Nephron progenitor cell (in vitro differentiated cells): ENCODE data around the gene YPEL5.

Experiments
- DNase-seq: peaks from one replicate; pipeline ENCODE4 v3.0.0; 2021
- H3K27ac Mint-ChIP-seq: 2 replicates; pipeline ENCODE4 v1.8.0; 2021; ENCODE audit warnings: mild to moderate bottlenecking, moderate library complexity, mixed read lengths
- H3K27me3 Mint-ChIP-seq: 2 replicates; pipeline ENCODE4 v1.8.0; 2021; ENCODE audit warnings: mild to moderate bottlenecking, low read depth, mixed read lengths; ENCODE audit not compliant: poor library complexity
- H3K36me3 Mint-ChIP-seq: 2 replicates; pipeline ENCODE4 v1.8.0; 2021; ENCODE audit warnings: low read depth, mixed read lengths
- H3K4me1 Mint-ChIP-seq: 2 replicates; pipeline ENCODE4 v1.8.0; 2021; ENCODE audit warnings: mixed read lengths
- H3K4me3 Mint-ChIP-seq: 2 replicates; pipeline ENCODE4 v1.8.0; 2021; ENCODE audit warnings: mild to moderate bottlenecking, moderate library complexity, mixed read lengths
- H3K9me3 Mint-ChIP-seq: 2 replicates; pipeline ENCODE4 v1.8.0; 2021; ENCODE audit warnings: mild to moderate bottlenecking, moderate library complexity, mixed read lengths
- CTCF ChIP-seq: fragments of 200-600 bp; sonication (generic); IDR thresholded peaks from 2 replicates; pipeline ENCODE4 v1.5.0; 2021; ENCODE audit warnings: antibody characterized with exemption

Gene YPEL5

GRCh38 chr2:30204281-30204680 lies 57.5 kb downstream of the YPEL5 start:
- Mint-ChIP-seq H3K27ac (no peak overlapping the region), H3K27me3 (peaks cover 13% of the 10 kb centered on the region), H3K4me1 (peaks cover 6% of the 10 kb centered on the region), H3K9me3 (no peaks in the 10 kb centered on the region), H3K36me3 (no peaks in the 10 kb centered on the region), H3K4me3 (no peak overlapping the region)
- DNase-seq, result no peak
- no peak for TF ChIP-seq CTCF

- no peaks in the 10 kb centered on the region for H3K9me3 Mint-ChIP-seq
- DNase-seq, result no peak
- no peak for TF ChIP-seq CTCF
- no peaks in the 10 kb centered on the region for H3K36me3 Mint-ChIP-seq
- H3K4me3 Mint-ChIP-seq, result no peak overlapping the region
- no peak overlapping the region for H3K27ac Mint-ChIP-seq
- H3K27me3 Mint-ChIP-seq, result peaks cover 18% of the 10 kb centered on the region
- H3K4me1 Mint-ChIP-seq, result peaks cover 6% of the 10 kb centered on the region
Measured at GRCh38 chr2:30205456-30205855, 58.6 kb downstream of the YPEL5 start.

- Mint-ChIP-seq H3K27me3 (peaks cover 21% of the 10 kb centered on the region), H3K9me3 (no peaks in the 10 kb centered on the region), H3K4me1 (peaks cover 6% of the 10 kb centered on the region), H3K27ac (no peak overlapping the region), H3K4me3 (no peak overlapping the region), H3K36me3 (no peaks in the 10 kb centered on the region)
- DNase-seq, result no peak
- no peak for TF ChIP-seq CTCF
Measured at GRCh38 chr2:30206461-30207430, 59.9 kb downstream of the YPEL5 start.

GRCh38 chr2:30208453-30208852 lies 61.6 kb downstream of the YPEL5 start:
- peak; percentile 62 for DNase-seq
- peaks cover 21% of the 10 kb centered on the region for H3K27me3 Mint-ChIP-seq
- H3K9me3 Mint-ChIP-seq, result no peaks in the 10 kb centered on the region
- H3K4me3 Mint-ChIP-seq, result no peak overlapping the region
- TF ChIP-seq CTCF, result peak; percentile 90
- no peak overlapping the region for H3K27ac Mint-ChIP-seq
- H3K36me3 Mint-ChIP-seq, result no peaks in the 10 kb centered on the region
- peaks cover 6% of the 10 kb centered on the region for H3K4me1 Mint-ChIP-seq

GRCh38 chr2:30209227-30209626 lies 62.4 kb downstream of the YPEL5 start:
- Mint-ChIP-seq H3K27ac (no peak overlapping the region), H3K4me3 (no peak overlapping the region), H3K36me3 (no peaks in the 10 kb centered on the region), H3K4me1 (peaks cover 6% of the 10 kb centered on the region), H3K9me3 (no peaks in the 10 kb centered on the region), H3K27me3 (peaks cover 21% of the 10 kb centered on the region)
- no peak for TF ChIP-seq CTCF
- DNase-seq, result no peak
